Ovary (tissue), 9 donors: ENCODE measurements around the gene ARID5A. TPM values are rescaled to one million over a fixed set of nuclear protein-coding genes. Genes with fewer than 3 reads are reported as not detected.

Experiments
- DNase-seq, 5 donors: peaks; one replicate each; pipeline ENCODE4 v3.0.0-alpha.2; 2019 to 2020
- H3K27ac ChIP-seq, 2 donors: fragments of 200-600 bp; one replicate each; pipeline versions ENCODE4 v1.5.1 to v1.8.0; 2019 to 2022
- H3K27me3 ChIP-seq: fragments of 200-600 bp; one replicate; pipeline ENCODE4 v1.8.0; 2022
- H3K36me3 ChIP-seq: fragments of 200-600 bp; sonication (generic); one replicate; pipeline ENCODE4 v1.5.1; 2019
- H3K4me1 ChIP-seq: one replicate; pipeline ENCODE4 v1.8.1; 2013; ENCODE audit warnings: mild to moderate bottlenecking, moderate library complexity; ENCODE audit not compliant: insufficient read depth
- H3K4me3 ChIP-seq: fragments of 200-600 bp; sonication (generic); one replicate; pipeline ENCODE4 v1.5.1; 2017
- H3K9me3 ChIP-seq, 2 donors: fragments of 200-600 bp in 1 of 2; sonication (generic) in 1 of 2; one replicate each; pipeline versions ENCODE4 v1.5.1 to v1.8.1; 2013 to 2019; ENCODE audit warnings: mild to moderate bottlenecking in 1 of 2, moderate library complexity in 1 of 2
- EP300 ChIP-seq: sonication (generic); formaldehyde crosslinking; IDR thresholded peaks from one replicate; pipeline ENCODE4 v1.6.1; 2017; ENCODE audit warnings: antibody characterized with exemption
- POLR2A ChIP-seq: fragments of 450-650 bp; IDR thresholded peaks from one replicate; pipeline ENCODE4 v1.6.1; 2017; ENCODE audit warnings: antibody characterized with exemption, mild to moderate bottlenecking, moderate library complexity
- WGBS, 3 donors: extraction: QIAGEN DNeasy Blood & Tissue Kit in 1 of 3; methylation state at CpG; one replicate each; pipeline versions ENCODE4 v1.1.5 to v1.1.7; 2013 to 2017; 5-methylcytosine and 5-hydroxymethylcytosine counted together
- intact Hi-C, 4 donors: fragments of 100-400 bp; cut with DNase I; formaldehyde crosslinking; loops; one replicate each; pipeline versions ENCODE4 v1.11.0 to v1.15.1; 2022 to 2023
- polyA plus RNA-seq, 2 donors: library from polyadenylated mRNA; stranded (reverse); fragments of 200-250 nt in 1 of 2; fragments of 350-450 nt in 1 of 2; fragmentation: Illumina TruSeq in 1 of 2; extraction: RNeasy Lipid Tissue Mini Kit (QIAGEN cat#74804) in 1 of 2; gene quantifications; one replicate each; pipeline ENCODE4 v1.2.3, GENCODE V29; 2013 to 2014
- total RNA-seq, 7 donors: library from RNA; depleted of rRNA in 2 of 7; stranded (reverse); fragments of >200 nt in 2 of 7; fragmentation: NEBNext Ultra II Directional in 3 of 7; extraction: Animal tissue kit (Norgen Biotek cat#: 25700) in 3 of 7; gene quantifications; one replicate each; pipeline versions ENCODE4 v1.1.0 to v1.2.4, GENCODE V29; 2016 to 2023
- TF ChIP-seq, protein P1 (sequence below), 3 donors: fragments of 450-650 bp in 2 of 3; fragments of 200-600 bp in 1 of 3; IDR thresholded peaks; one replicate each; pipeline versions ENCODE4 v1.5.1 to v1.8.0; 2016 to 2022; ENCODE audit warnings: antibody characterized with exemption in 3 of 3, mild to moderate bottlenecking in 1 of 3
- donor health status: DM: no; HTN: no; CAD: no; lungs with moderate emphysema.
- donor health status: DM: no; HTN: no; CAD: no.
- donor health status: Bipolar disorder and iron deficiency.
- donor health status: DM: yes; HTN: yes; CAD: no.
- donor health status: DM: no; HTN: no; CAD: no.
- donor health status: DM: yes; HTN: yes; CAD: no.

ARID5A gene
- total and polyA plus RNA-seq, 9 donors: 1.5 to 46.1 (median 17.1) TPM

DNA sequence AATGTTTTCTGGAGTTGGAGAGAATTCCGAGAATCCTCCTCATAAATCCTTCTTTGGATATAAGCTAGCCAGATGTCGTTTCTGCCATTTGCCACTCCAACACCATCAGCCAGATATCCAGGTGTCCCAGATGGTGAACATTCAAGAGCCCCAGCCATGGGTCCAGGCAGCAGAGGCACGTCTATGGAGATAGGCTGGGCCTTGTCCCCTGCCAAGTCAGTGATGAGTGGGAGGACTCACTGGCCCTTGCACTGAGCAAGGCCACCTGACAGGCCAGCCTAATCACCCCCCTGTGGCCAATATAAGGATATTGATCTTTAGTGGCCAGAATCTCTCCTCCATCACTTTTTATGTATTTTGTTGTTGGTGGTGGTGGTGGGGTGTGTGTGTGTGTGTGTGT is 28.0 kb downstream of the ARID5A start:
- Histone ChIP-seq H3K4me3 (no peak overlapping the region), H3K27me3 (no peaks in the 10 kb centered on the region), H3K27ac (no peak overlapping the region), H3K9me3 (no peaks in the 10 kb centered on the region), H3K4me1 (no peaks in the 10 kb centered on the region), H3K36me3 (no peaks in the 10 kb centered on the region)
- intact Hi-C loops: no loop called here
- WGBS, 3 donors: 59 to 62% (median 61%) methylated on average over 3 of the region's 3 CpGs
- TF ChIP-seq EP300 (no peak), POLR2A (no peak)
- TF ChIP-seq, protein P1, sequence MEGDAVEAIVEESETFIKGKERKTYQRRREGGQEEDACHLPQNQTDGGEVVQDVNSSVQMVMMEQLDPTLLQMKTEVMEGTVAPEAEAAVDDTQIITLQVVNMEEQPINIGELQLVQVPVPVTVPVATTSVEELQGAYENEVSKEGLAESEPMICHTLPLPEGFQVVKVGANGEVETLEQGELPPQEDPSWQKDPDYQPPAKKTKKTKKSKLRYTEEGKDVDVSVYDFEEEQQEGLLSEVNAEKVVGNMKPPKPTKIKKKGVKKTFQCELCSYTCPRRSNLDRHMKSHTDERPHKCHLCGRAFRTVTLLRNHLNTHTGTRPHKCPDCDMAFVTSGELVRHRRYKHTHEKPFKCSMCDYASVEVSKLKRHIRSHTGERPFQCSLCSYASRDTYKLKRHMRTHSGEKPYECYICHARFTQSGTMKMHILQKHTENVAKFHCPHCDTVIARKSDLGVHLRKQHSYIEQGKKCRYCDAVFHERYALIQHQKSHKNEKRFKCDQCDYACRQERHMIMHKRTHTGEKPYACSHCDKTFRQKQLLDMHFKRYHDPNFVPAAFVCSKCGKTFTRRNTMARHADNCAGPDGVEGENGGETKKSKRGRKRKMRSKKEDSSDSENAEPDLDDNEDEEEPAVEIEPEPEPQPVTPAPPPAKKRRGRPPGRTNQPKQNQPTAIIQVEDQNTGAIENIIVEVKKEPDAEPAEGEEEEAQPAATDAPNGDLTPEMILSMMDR (IDR thresholded peaks at IDR 0.05): no peak
- DNase-seq: no peak

DNA sequence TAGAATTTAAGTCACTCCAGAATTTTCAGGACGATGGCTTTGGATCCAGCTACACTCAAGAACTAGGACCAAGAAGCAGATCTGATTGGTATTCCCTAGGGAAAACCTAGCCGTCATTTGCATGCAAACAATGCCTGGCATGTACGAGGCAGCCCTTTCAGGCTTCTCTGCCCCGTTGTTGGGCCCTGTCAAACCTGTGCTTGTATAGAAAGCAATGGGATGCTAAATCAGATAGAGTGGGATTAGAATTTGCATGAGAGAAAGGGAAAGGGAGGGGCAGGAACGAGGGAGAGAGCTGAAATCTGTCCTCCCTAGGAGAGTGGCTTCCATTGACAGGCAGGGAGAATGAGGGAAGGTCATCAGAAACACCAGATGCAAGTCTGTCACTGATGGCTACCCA is 28.6 kb downstream of the ARID5A start:
- DNase-seq: no peak
- no peaks in the 10 kb centered on the region for H3K9me3 ChIP-seq
- H3K36me3 ChIP-seq: no peaks in the 10 kb centered on the region
- intact Hi-C loops: no loop called here
- no peak overlapping the region for H3K4me3 ChIP-seq
- TF ChIP-seq, protein P1 (IDR thresholded peaks at IDR 0.05): no peak
- TF ChIP-seq POLR2A (no peak), EP300 (no peak)
- H3K27me3 ChIP-seq: no peaks in the 10 kb centered on the region
- no peak overlapping the region for H3K27ac ChIP-seq
- no peaks in the 10 kb centered on the region for H3K4me1 ChIP-seq
- WGBS, 3 donors: 71 to 78% (median 75%) methylated on average over 5 of the region's 5 CpGs

DNA sequence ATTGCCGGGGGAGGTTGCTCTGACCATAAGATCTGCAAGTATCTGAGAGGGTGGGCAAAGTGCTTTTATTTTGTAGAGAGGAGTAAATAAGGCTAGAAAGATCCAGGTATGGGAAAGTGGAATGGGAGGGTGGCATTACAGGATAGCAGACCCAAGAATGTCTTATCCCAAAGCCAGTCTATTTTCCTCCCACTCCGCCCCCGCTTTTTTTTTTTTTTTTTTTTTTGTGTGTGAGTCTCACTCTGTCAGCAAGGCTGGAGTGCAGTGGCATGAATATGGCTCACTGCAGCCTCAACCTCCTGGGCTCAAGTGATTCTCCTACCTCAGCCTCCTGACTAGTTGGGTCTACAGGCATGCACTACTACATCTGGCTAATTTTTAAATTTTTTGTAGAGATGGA is 31.5 kb downstream of the ARID5A start:
- H3K36me3 ChIP-seq: no peaks in the 10 kb centered on the region
- H3K4me1 ChIP-seq: no peaks in the 10 kb centered on the region
- no peak overlapping the region for H3K4me3 ChIP-seq
- TF ChIP-seq POLR2A (no peak), EP300 (no peak)
- TF ChIP-seq, protein P1 (IDR thresholded peaks at IDR 0.05): no peak
- WGBS, 3 donors: 74 to 94% (median 78%) methylated on average over 3 of the region's 3 CpGs
- H3K27ac ChIP-seq: no peak overlapping the region
- H3K27me3 ChIP-seq: no peaks in the 10 kb centered on the region
- H3K9me3 ChIP-seq: no peaks in the 10 kb centered on the region
- no peak for DNase-seq
- intact Hi-C loops: no loop called here

DNA sequence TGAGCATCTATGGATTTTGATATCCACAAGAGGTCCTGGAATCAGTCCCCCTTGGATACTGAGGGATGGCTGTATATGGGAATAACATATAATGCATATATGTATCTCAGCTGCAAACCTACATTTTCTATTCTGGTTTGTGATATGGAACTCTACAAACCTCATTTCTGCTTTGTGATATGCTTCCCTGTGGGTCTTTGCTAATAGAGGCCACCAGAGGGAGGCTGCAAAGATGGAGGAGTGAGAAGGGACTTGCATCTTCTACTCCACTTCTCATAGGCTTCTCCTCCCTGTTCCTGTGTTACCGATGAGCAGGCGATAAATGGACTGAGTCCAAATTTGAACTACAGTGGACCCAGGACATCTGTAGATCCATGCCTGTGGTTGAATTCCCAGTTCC is 37.8 kb downstream of the ARID5A start:
- 90 to 93% (median 90%) methylated on average over 2 of the region's 2 CpGs for WGBS, 3 donors
- no peak overlapping the region for H3K27ac ChIP-seq
- H3K4me3 ChIP-seq: no peak overlapping the region
- intact Hi-C loops: no loop called here
- H3K9me3 ChIP-seq: no peaks in the 10 kb centered on the region
- no peaks in the 10 kb centered on the region for H3K36me3 ChIP-seq
- DNase-seq: no peak
- no peaks in the 10 kb centered on the region for H3K4me1 ChIP-seq
- TF ChIP-seq POLR2A: no peak
- no peak for TF ChIP-seq EP300
- TF ChIP-seq, protein P1 (IDR thresholded peaks at IDR 0.05): no peak
- no peaks in the 10 kb centered on the region for H3K27me3 ChIP-seq
